HepG2 (cell line): ENCODE measurements around the gene ATP9A. TPM values are rescaled to one million over a fixed set of nuclear protein-coding genes. Genes with fewer than 3 reads are reported as not detected.

Experiments
- ARNT ChIP-seq: fragments of 450-650 bp; IDR thresholded peaks from 2 replicates; pipeline ENCODE4 v1.6.1; 2017
- BCL6 ChIP-seq: IDR thresholded peaks from 2 replicates; pipeline ENCODE4 v1.6.1; 2016; ENCODE audit warnings: missing genetic modification reagents, missing compliant biosample characterization
- CBX5 ChIP-seq: sonication (generic); formaldehyde crosslinking; IDR thresholded peaks from 2 replicates; pipeline ENCODE4 v1.4.0; 2020; ENCODE audit warnings: missing genetic modification reagents, borderline replicate concordance
- DR1 ChIP-seq: sonication (generic); formaldehyde crosslinking; IDR thresholded peaks from 2 replicates; pipeline ENCODE4 v1.8.0; 2021; ENCODE audit warnings: mild to moderate bottlenecking, missing genetic modification reagents, inconsistent platforms
- HNF1A ChIP-seq, 2 experiments: sonication (generic) in 1 of 2; formaldehyde crosslinking in 1 of 2; IDR thresholded peaks; 2 replicates each; pipeline versions ENCODE4 v1.4.0 to v1.6.1; 2016 to 2020; ENCODE audit warnings: borderline replicate concordance in 1 of 2, low read depth in 1 of 2, mild to moderate bottlenecking in 1 of 2, missing genetic modification reagents in 1 of 2
- KMT2B ChIP-seq: IDR thresholded peaks from 2 replicates; pipeline ENCODE4 v1.6.1; 2016; ENCODE audit warnings: missing genetic modification reagents, missing compliant biosample characterization
- MXD1 ChIP-seq: sonication (generic); formaldehyde crosslinking; IDR thresholded peaks from 2 replicates; pipeline ENCODE4 v1.4.0; 2020; ENCODE audit warnings: mild to moderate bottlenecking, missing genetic modification reagents
- MZF1 ChIP-seq: sonication (generic); formaldehyde crosslinking; IDR thresholded peaks from 2 replicates; pipeline ENCODE4 v1.8.1; 2023; ENCODE audit warnings: mild to moderate bottlenecking, missing genetic modification reagents, borderline replicate concordance
- NKX3-1 ChIP-seq: sonication (generic); formaldehyde crosslinking; IDR thresholded peaks from 2 replicates; pipeline ENCODE4 v1.5.0; 2020; ENCODE audit warnings: missing genetic modification reagents
- SMARCE1 ChIP-seq: fragments of 450-650 bp; IDR thresholded peaks from 2 replicates; pipeline ENCODE4 v1.6.1; 2017; ENCODE audit warnings: borderline replicate concordance
- TBL1XR1 ChIP-seq: fragments of 150-350 bp; IDR thresholded peaks from 2 replicates; pipeline ENCODE4 v1.6.1; 2014; ENCODE audit warnings: borderline replicate concordance, low read length; ENCODE audit not compliant: partially characterized antibody
- TOE1 ChIP-seq: sonication (generic); formaldehyde crosslinking; IDR thresholded peaks from 2 replicates; pipeline ENCODE4 v1.4.0; 2020; ENCODE audit warnings: mild to moderate bottlenecking, missing genetic modification reagents
- ZSCAN12 ChIP-seq: sonication (generic); formaldehyde crosslinking; IDR thresholded peaks from 2 replicates; pipeline ENCODE4 v1.9.0; 2021; ENCODE audit warnings: mild to moderate bottlenecking, missing genetic modification reagents
- polyA plus RNA-seq, 8 experiments: library from polyadenylated mRNA; depleted of rRNA in 3 of 8; stranded (reverse) in 7 of 8; unstranded in 1 of 8; fragments of >200 nt; fragmentation: Illumina TruSeq in 4 of 8; extraction: Trizol in 4 of 8; gene quantifications; 2 replicates each; pipeline versions ENCODE4 v1.2.1 to v1.2.3, GENCODE V29; 2011 to 2016; ENCODE audit warnings: low read depth in 4 of 8, missing spikeins in 1 of 8, mixed read lengths in 1 of 8; ENCODE audit not compliant: insufficient read depth in 1 of 8
- total RNA-seq, 5 experiments: library from RNA; depleted of rRNA; stranded (reverse); fragments of >200 nt; fragmentation: Illumina TruSeq; extraction: Trizol; gene quantifications; 2 replicates each; pipeline ENCODE4 v1.2.3, GENCODE V29; 2016; ENCODE audit warnings: low read depth in 1 of 5
- TF ChIP-seq, protein P1 (sequence below): sonication (generic); formaldehyde crosslinking; conservative IDR thresholded peaks from 2 replicates; pipeline ENCODE4 v1.8.0; 2022; ENCODE audit warnings: missing genetic modification reagents
- TF ChIP-seq, protein P2 (sequence below): sonication (generic); formaldehyde crosslinking; IDR thresholded peaks from 2 replicates; pipeline ENCODE4 v1.4.0; 2020; ENCODE audit warnings: mild to moderate bottlenecking, missing genetic modification reagents

The ATP9A gene
- total and polyA plus RNA-seq, 2 of the 13 experiments (the other 11 are each of a cell fraction or from before 2014, with no cell fraction given) = 11.8 to 18.5 TPM

DNA sequence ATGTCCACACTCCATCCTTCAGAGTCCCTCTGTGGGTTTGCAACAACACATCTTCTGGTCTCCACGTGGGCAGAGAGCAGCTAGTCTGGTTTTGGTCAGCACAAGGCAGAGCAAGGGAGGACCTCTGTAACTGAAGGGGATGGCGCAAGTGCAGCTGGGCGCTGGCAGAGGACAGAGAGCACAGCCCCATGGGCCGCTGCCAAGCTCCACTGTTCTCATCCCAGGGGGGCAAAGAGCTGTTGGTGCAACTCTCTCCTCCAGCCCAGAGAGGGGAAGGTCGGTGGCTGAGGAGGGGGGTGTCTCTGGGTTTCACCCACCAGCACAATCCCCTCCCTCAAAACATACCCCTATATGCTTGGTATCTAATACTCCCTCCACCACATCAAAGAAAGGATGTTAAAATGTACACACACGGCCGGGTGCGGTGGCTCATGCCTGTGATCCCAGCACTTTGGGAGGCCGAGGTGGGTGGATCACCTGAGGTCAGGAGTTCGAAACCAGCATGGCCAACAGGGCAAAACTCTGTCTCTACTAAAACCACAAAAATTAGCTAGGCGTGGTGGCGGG lies 9.1 kb downstream of the ATP9A start (continued):
- TF ChIP-seq HNF1A (IDR thresholded peaks at IDR 0.05; ENCODE audit: low read depth) (no peak), HNF1A (CRISPR knock-in tag; IDR thresholded peaks at IDR 0.05; ENCODE audit: borderline replicate concordance) (0 out of 2 replicates have a peak, but pooled peaks have one; percentile 10), ARNT (no peak), DR1 (no peak), BCL6 (0 out of 2 replicates have a peak, but pooled peaks have one; percentile 29), TOE1 (CRISPR knock-in tag) (no peak), TBL1XR1 (no peak), ZSCAN12 (CRISPR knock-in tag) (no peak), MZF1 (no peak), MXD1 (CRISPR knock-in tag) (no peak), CBX5 (CRISPR knock-in tag) (peak; percentile 74), SMARCE1 (no peak), NKX3-1 (CRISPR knock-in tag) (no peak), KMT2B (no peak)
- TF ChIP-seq, protein P1, sequence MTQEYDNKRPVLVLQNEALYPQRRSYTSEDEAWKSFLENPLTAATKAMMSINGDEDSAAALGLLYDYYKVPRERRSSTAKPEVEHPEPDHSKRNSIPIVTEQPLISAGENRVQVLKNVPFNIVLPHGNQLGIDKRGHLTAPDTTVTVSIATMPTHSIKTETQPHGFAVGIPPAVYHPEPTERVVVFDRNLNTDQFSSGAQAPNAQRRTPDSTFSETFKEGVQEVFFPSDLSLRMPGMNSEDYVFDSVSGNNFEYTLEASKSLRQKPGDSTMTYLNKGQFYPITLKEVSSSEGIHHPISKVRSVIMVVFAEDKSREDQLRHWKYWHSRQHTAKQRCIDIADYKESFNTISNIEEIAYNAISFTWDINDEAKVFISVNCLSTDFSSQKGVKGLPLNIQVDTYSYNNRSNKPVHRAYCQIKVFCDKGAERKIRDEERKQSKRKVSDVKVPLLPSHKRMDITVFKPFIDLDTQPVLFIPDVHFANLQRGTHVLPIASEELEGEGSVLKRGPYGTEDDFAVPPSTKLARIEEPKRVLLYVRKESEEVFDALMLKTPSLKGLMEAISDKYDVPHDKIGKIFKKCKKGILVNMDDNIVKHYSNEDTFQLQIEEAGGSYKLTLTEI = no peak
- TF ChIP-seq, protein P2, sequence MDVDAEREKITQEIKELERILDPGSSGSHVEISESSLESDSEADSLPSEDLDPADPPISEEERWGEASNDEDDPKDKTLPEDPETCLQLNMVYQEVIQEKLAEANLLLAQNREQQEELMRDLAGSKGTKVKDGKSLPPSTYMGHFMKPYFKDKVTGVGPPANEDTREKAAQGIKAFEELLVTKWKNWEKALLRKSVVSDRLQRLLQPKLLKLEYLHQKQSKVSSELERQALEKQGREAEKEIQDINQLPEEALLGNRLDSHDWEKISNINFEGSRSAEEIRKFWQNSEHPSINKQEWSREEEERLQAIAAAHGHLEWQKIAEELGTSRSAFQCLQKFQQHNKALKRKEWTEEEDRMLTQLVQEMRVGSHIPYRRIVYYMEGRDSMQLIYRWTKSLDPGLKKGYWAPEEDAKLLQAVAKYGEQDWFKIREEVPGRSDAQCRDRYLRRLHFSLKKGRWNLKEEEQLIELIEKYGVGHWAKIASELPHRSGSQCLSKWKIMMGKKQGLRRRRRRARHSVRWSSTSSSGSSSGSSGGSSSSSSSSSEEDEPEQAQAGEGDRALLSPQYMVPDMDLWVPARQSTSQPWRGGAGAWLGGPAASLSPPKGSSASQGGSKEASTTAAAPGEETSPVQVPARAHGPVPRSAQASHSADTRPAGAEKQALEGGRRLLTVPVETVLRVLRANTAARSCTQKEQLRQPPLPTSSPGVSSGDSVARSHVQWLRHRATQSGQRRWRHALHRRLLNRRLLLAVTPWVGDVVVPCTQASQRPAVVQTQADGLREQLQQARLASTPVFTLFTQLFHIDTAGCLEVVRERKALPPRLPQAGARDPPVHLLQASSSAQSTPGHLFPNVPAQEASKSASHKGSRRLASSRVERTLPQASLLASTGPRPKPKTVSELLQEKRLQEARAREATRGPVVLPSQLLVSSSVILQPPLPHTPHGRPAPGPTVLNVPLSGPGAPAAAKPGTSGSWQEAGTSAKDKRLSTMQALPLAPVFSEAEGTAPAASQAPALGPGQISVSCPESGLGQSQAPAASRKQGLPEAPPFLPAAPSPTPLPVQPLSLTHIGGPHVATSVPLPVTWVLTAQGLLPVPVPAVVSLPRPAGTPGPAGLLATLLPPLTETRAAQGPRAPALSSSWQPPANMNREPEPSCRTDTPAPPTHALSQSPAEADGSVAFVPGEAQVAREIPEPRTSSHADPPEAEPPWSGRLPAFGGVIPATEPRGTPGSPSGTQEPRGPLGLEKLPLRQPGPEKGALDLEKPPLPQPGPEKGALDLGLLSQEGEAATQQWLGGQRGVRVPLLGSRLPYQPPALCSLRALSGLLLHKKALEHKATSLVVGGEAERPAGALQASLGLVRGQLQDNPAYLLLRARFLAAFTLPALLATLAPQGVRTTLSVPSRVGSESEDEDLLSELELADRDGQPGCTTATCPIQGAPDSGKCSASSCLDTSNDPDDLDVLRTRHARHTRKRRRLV (CRISPR knock-in tag) = no peak
